IMR-90 (cell line): ENCODE results near the gene PIEZO2. TPM values are rescaled to one million over a fixed set of nuclear protein-coding genes. Genes with fewer than 3 reads are reported as not detected.

ENCODE experiments used
- ATAC-seq: fragments of 200-7000 bp; cut with Tn5 transposase; 2 replicates; pipeline ENCODE4 v1.9.1; 2020; ENCODE audit warnings: low read depth, mild to moderate bottlenecking, moderate library complexity
- BruUV-seq: library from RNA; stranded (reverse); fragments of 400-500 nt; replicated peaks from 2 replicates; lab custom pipeline; 2021; lab: Mats Ljungman, UMichigan
- CTCF ChIA-PET: fragments of 300-600 bp; formaldehyde crosslinking; extraction: SDS; loops from one replicate; lab custom pipeline; 2021; ENCODE audit warnings: antibody characterized with exemption; lab: Yijun Ruan, JAX
- POLR2A ChIA-PET: fragments of 300-600 bp; sonication (Branson Sonifier 250); formaldehyde crosslinking; loops from one replicate; lab custom pipeline; 2022; ENCODE audit warnings: antibody characterized with exemption; ENCODE audit not compliant: unreplicated experiment; lab: Charles Lee
- DNase-seq: peaks from one replicate; pipeline ENCODE4 v3.0.0; 2013
- H2AFZ ChIP-seq: replicated peaks from 2 replicates; pipeline ENCODE3; 2013; ENCODE audit warnings: low read length, mild to moderate bottlenecking; ENCODE audit not compliant: poor library complexity
- H2AK5ac ChIP-seq: 2 replicates; pipeline ENCODE4 v1.6.1; 2013; ENCODE audit warnings: low read depth, low read length, inconsistent platforms
- H2AK9ac ChIP-seq: replicated peaks from 2 replicates; pipeline ENCODE3; 2013; ENCODE audit warnings: mild to moderate bottlenecking, low read depth, low read length, moderate library complexity; ENCODE audit not compliant: poor library complexity
- H2BK120ac ChIP-seq: 2 replicates; pipeline ENCODE4 v1.6.1; 2013; ENCODE audit warnings: low read depth, low read length, inconsistent platforms
- H2BK15ac ChIP-seq: 3 replicates; pipeline ENCODE4 v1.6.1; 2013; ENCODE audit warnings: low read depth, low read length, inconsistent platforms
- H2BK20ac ChIP-seq: 2 replicates; pipeline ENCODE4 v1.6.1; 2013; ENCODE audit warnings: low read depth, mild to moderate bottlenecking, inconsistent platforms, low read length, moderate library complexity
- H2BK5ac ChIP-seq: 2 replicates; pipeline ENCODE4 v1.6.1; 2013; ENCODE audit warnings: mild to moderate bottlenecking, low read depth, low read length, inconsistent platforms; ENCODE audit not compliant: poor library complexity, severe bottlenecking
- H3K14ac ChIP-seq: replicated peaks from 2 replicates; pipeline ENCODE4 v1.6.1; 2013; ENCODE audit warnings: low read depth, low read length, inconsistent platforms
- H3K18ac ChIP-seq: 2 replicates; pipeline ENCODE4 v1.6.1; 2013; ENCODE audit warnings: low read depth, low read length, control low read depth
- H3K23ac ChIP-seq: 2 replicates; pipeline ENCODE4 v1.6.1; 2013; ENCODE audit warnings: low read depth, low read length, inconsistent platforms
- H3K27ac ChIP-seq: 2 replicates; pipeline ENCODE4 v1.5.1; 2013; ENCODE audit warnings: mild to moderate bottlenecking, control low read depth, low read length; ENCODE audit not compliant: insufficient read depth
- H3K27me3 ChIP-seq: 2 replicates; pipeline ENCODE4 v1.6.1; 2013; ENCODE audit warnings: low read length; ENCODE audit not compliant: control insufficient read depth, insufficient read depth
- H3K36me3 ChIP-seq: 2 replicates; pipeline ENCODE4 v1.6.1; 2013; ENCODE audit warnings: low read length, mixed read lengths; ENCODE audit not compliant: control insufficient read depth, insufficient read depth
- H3K4ac ChIP-seq: 2 replicates; pipeline ENCODE4 v1.6.1; 2013; ENCODE audit warnings: low read depth, low read length, inconsistent platforms
- H3K4me1 ChIP-seq: 2 replicates; pipeline ENCODE4 v1.6.1; 2013; ENCODE audit warnings: low read length, mixed read lengths; ENCODE audit not compliant: control insufficient read depth, insufficient read depth
- H3K4me2 ChIP-seq: 2 replicates; pipeline ENCODE4 v1.6.1; 2013; ENCODE audit warnings: low read depth, mild to moderate bottlenecking, control low read depth, low read length, moderate library complexity
- H3K4me3 ChIP-seq: 2 replicates; pipeline ENCODE4 v1.5.1; 2013; ENCODE audit warnings: low read depth, mild to moderate bottlenecking, control low read depth, low read length, moderate library complexity; ENCODE audit not compliant: insufficient read depth
- H3K56ac ChIP-seq: 2 replicates; pipeline ENCODE4 v1.6.1; 2013; ENCODE audit warnings: low read length, inconsistent platforms; ENCODE audit not compliant: insufficient read depth; ENCODE audit errors: extremely low read depth
- H3K79me1 ChIP-seq, 2 experiments: 2 replicates each; pipeline ENCODE4 v1.6.1; 2013; ENCODE audit warnings: low read length in 2 of 2, inconsistent platforms in 1 of 2, low read depth in 1 of 2
- H3K9ac ChIP-seq: 2 replicates; pipeline ENCODE4 v1.6.1; 2013; ENCODE audit warnings: low read depth, low read length, control low read depth
- H3K9me1 ChIP-seq: 2 replicates; pipeline ENCODE4 v1.6.1; 2013; ENCODE audit warnings: low read length, inconsistent platforms; ENCODE audit not compliant: insufficient read depth
- H3K9me3 ChIP-seq: 2 replicates; pipeline ENCODE4 v1.6.1; 2013; ENCODE audit warnings: low read length; ENCODE audit not compliant: control insufficient read depth, insufficient read depth
- H4K20me1 ChIP-seq: 2 replicates; pipeline ENCODE4 v1.6.1; 2013; ENCODE audit warnings: low read length, inconsistent platforms; ENCODE audit not compliant: insufficient read depth
- H4K5ac ChIP-seq: 2 replicates; pipeline ENCODE4 v1.6.1; 2013; ENCODE audit warnings: mild to moderate bottlenecking, low read depth, low read length, control low read depth
- H4K8ac ChIP-seq, 2 experiments: 2 replicates each; pipeline ENCODE4 v1.6.1; 2013; ENCODE audit warnings: low read depth in 2 of 2, low read length in 2 of 2, control low read depth in 1 of 2, inconsistent platforms in 1 of 2
- H4K91ac ChIP-seq: 2 replicates; pipeline ENCODE4 v1.6.1; 2013; ENCODE audit warnings: low read depth, low read length, inconsistent platforms; ENCODE audit not compliant: insufficient read depth
- CHD1 ChIP-seq: IDR thresholded peaks from 2 replicates; pipeline ENCODE4 v1.6.1; 2012; ENCODE audit warnings: low read depth, low read length, improper control_type of control experiment
- MAFK ChIP-seq: IDR thresholded peaks from 2 replicates; pipeline ENCODE4 v1.6.1; 2012; ENCODE audit warnings: low read depth, low read length, improper control_type of control experiment
- MXI1 ChIP-seq: IDR thresholded peaks from 2 replicates; pipeline ENCODE4 v1.6.1; 2012; ENCODE audit warnings: low read depth, mild to moderate bottlenecking, low read length, moderate library complexity, borderline replicate concordance
- RAD21 ChIP-seq: IDR thresholded peaks from 2 replicates; pipeline ENCODE4 v1.6.1; 2012; ENCODE audit warnings: low read length, improper control_type of control experiment
- RFX5 ChIP-seq: IDR thresholded peaks from 2 replicates; pipeline ENCODE4 v1.8.0; 2012; ENCODE audit warnings: low read depth, mild to moderate bottlenecking, low read length, moderate library complexity
- SMC3 ChIP-seq: fragments of 150-350 bp; IDR thresholded peaks from 2 replicates; pipeline ENCODE4 v1.6.1; 2016; ENCODE audit warnings: low read depth, mild to moderate bottlenecking, antibody characterized with exemption, low read length, moderate library complexity
- WGBS, 2 experiments: methylation state at CpG; one replicate each; pipeline versions ENCODE4 v1.1.5 to v1.1.7; 2013; ENCODE audit warnings: missing lambda C conversion rate in 2 of 2; ENCODE audit not compliant: insufficient read length in 1 of 2; ENCODE audit errors: extremely low coverage in 2 of 2; 5-methylcytosine and 5-hydroxymethylcytosine counted together
- dilution Hi-C: fragments of 300-500 bp; cut with HindIII; formaldehyde crosslinking; loops from one replicate; pipeline ENCODE4 v1.14.3; 2018; ENCODE audit warnings: low sequenced_read_pairs; ENCODE audit not compliant: unreplicated experiment
- in situ Hi-C: fragments of 300-500 bp; cut with MboI; formaldehyde crosslinking; loops from 3 replicates; pipeline ENCODE4 v1.14.3; 2019; ENCODE audit warnings: low sequenced_read_pairs, inconsistent platforms, mixed read lengths
- intact Hi-C: fragments of 100-400 bp; cut with micrococcal nuclease; formaldehyde crosslinking; loops from 2 replicates; pipeline ENCODE4 v1.10.0; 2022
- polyA plus RNA-seq, 3 experiments: library from polyadenylated mRNA; depleted of rRNA; stranded (reverse); fragments of >200 nt; gene quantifications; 2 replicates each; pipeline ENCODE4 v1.2.3, GENCODE V29; 2012; ENCODE audit warnings: low replicate concordance in 1 of 3
- total RNA-seq: library from RNA; depleted of rRNA; stranded (reverse); fragments of >200 nt; gene quantifications from 2 replicates; pipeline ENCODE4 v1.2.3, GENCODE V29; 2012

Gene PIEZO2
- total and polyA plus RNA-seq, 2 of the 4 experiments (the other 2 are of a cell fraction), result 2.4 to 4.1 TPM

- H3K14ac ChIP-seq, result no peak overlapping the region
- no peak overlapping the region for H3K4ac ChIP-seq
- H3K36me3 ChIP-seq, result peaks cover under 1% of the 10 kb centered on the region; the same call in 1 of the 2 replicates
- no peak overlapping the region for H3K27ac ChIP-seq
- no peak overlapping the region for H3K9ac ChIP-seq
- H2AK5ac ChIP-seq, result no peak overlapping the region
- BruUV-seq, result no TSS peak
- H2BK5ac ChIP-seq, result no peak overlapping the region
- H3K79me1 ChIP-seq, result no peaks in the 10 kb centered on the region
- intact Hi-C loops, result loop anchor here (10.0 kb wide), 1 partner anchor 79 kb away; no protein-coding TSS in a partner anchor
- H2AFZ ChIP-seq, result no peak overlapping the region
- no peak overlapping the region for H4K8ac ChIP-seq
- no peaks in the 10 kb centered on the region; the same call in 1 of the 2 replicates for H3K4me1 ChIP-seq
- in situ Hi-C loops, result no loop called here
- no peak for TF ChIP-seq RFX5
- no peak for TF ChIP-seq MAFK
- TF ChIP-seq MXI1, result no peak
- TF ChIP-seq RAD21, result no peak
- no peak for TF ChIP-seq CHD1
- TF ChIP-seq SMC3, result no peak
- no CpG with 5 or more reads among the region's 2 CpGs for WGBS, 2 experiments
- H3K4me2 ChIP-seq, result no peak overlapping the region
- no peak overlapping the region for H3K4me3 ChIP-seq
- dilution Hi-C loops, result no loop called here
- CTCF ChIA-PET, result no interaction called here
- no peak for ATAC-seq
- no peak overlapping the region for H4K5ac ChIP-seq
- no peak overlapping the region for H2BK120ac ChIP-seq
- no peaks in the 10 kb centered on the region for H3K27me3 ChIP-seq
- H3K56ac ChIP-seq, result no peak overlapping the region
- no peak for DNase-seq
- H2BK15ac ChIP-seq, result no peak overlapping the region
- no peak overlapping the region for H3K23ac ChIP-seq
- POLR2A ChIA-PET, result no interaction called here
- no peak overlapping the region for H2BK20ac ChIP-seq
- no peaks in the 10 kb centered on the region for H4K20me1 ChIP-seq
- H3K9me1 ChIP-seq, result no peaks in the 10 kb centered on the region
- H3K9me3 ChIP-seq, result no peaks in the 10 kb centered on the region
- H3K18ac ChIP-seq, result no peak overlapping the region
- H2AK9ac ChIP-seq, result no peak overlapping the region
- no peak overlapping the region for H4K91ac ChIP-seq
Measured at GRCh38 chr18:10875811-10876210, 273.6 kb downstream of the PIEZO2 start.
